DOHH2 (cell line): ENCODE results near the gene FBXW5.

Source experiments
- H3F3A ChIP-seq: fragments of 200-600 bp; sonication (generic), shearing (Covaris generic); 2 replicates; pipeline ENCODE4 v1.6.0; 2016; ENCODE audit warnings: antibody characterized with exemption, mild to moderate bottlenecking; ENCODE audit not compliant: control insufficient read depth, insufficient read depth
- H3K27ac ChIP-seq: fragments of 200-600 bp; sonication (generic); 2 replicates; pipeline ENCODE4 v1.5.1; 2014; ENCODE audit warnings: low read depth, mild to moderate bottlenecking, low read length, moderate library complexity
- H3K27me3 ChIP-seq: fragments of 200-600 bp; sonication (generic); 2 replicates; pipeline ENCODE4 v1.6.1; 2014; ENCODE audit warnings: mild to moderate bottlenecking, low read length, mixed read lengths; ENCODE audit not compliant: control insufficient read depth
- H3K36me3 ChIP-seq: fragments of 200-600 bp; sonication (generic); 2 replicates; pipeline ENCODE4 v1.6.1; 2014; ENCODE audit warnings: mild to moderate bottlenecking, low read length, moderate library complexity, mixed read lengths; ENCODE audit not compliant: control insufficient read depth
- H3K4me1 ChIP-seq: fragments of 200-600 bp; sonication (generic); 2 replicates; pipeline ENCODE4 v1.6.1; 2014; ENCODE audit warnings: mild to moderate bottlenecking, low read length, mixed read lengths; ENCODE audit not compliant: control insufficient read depth
- H3K4me2 ChIP-seq: fragments of 200-600 bp; sonication (generic); 2 replicates; pipeline ENCODE4 v1.6.0; 2014; ENCODE audit warnings: mild to moderate bottlenecking, low read length, moderate library complexity
- H3K4me3 ChIP-seq: fragments of 200-600 bp; sonication (generic); 2 replicates; pipeline ENCODE4 v1.5.1; 2014; ENCODE audit warnings: mild to moderate bottlenecking, low read length, mixed read lengths
- H3K79me2 ChIP-seq: fragments of 200-600 bp; sonication (generic); 2 replicates; pipeline ENCODE4 v1.6.1; 2014; ENCODE audit warnings: mild to moderate bottlenecking, low read length, mixed read lengths; ENCODE audit not compliant: control insufficient read depth
- H3K9me2 ChIP-seq: fragments of 200-600 bp; sonication (generic); replicated peaks from 2 replicates; pipeline ENCODE4 v1.6.1; 2014; ENCODE audit warnings: mild to moderate bottlenecking, low read length, mixed read lengths; ENCODE audit not compliant: control insufficient read depth
- H3K9me3 ChIP-seq: fragments of 200-600 bp; sonication (generic); 2 replicates; pipeline ENCODE4 v1.6.1; 2014; ENCODE audit warnings: antibody characterized with exemption, low read length, mixed read lengths; ENCODE audit not compliant: control insufficient read depth, insufficient read depth
- H4K20me1 ChIP-seq: fragments of 200-600 bp; sonication (generic); 2 replicates; pipeline ENCODE4 v1.6.0; 2014; ENCODE audit warnings: low read depth, mild to moderate bottlenecking, antibody characterized with exemption, low read length, moderate library complexity; ENCODE audit not compliant: control insufficient read depth, insufficient read depth
- EZH2phosphoT487 ChIP-seq: fragments of 200-600 bp; sonication (generic); IDR thresholded peaks from 2 replicates; pipeline ENCODE4 v1.6.1; 2017; ENCODE audit warnings: borderline replicate concordance, mild to moderate bottlenecking, antibody characterized with exemption, low read length, moderate library complexity, mixed read lengths
- TF ChIP-seq, protein P1 (sequence below): fragments of 200-600 bp; sonication (generic); IDR thresholded peaks from one replicate; pipeline ENCODE4 v1.5.1; 2014; ENCODE audit warnings: antibody characterized with exemption, mild to moderate bottlenecking, low read depth, low read length; ENCODE audit not compliant: poor library complexity, severe bottlenecking

The FBXW5 gene

DNA sequence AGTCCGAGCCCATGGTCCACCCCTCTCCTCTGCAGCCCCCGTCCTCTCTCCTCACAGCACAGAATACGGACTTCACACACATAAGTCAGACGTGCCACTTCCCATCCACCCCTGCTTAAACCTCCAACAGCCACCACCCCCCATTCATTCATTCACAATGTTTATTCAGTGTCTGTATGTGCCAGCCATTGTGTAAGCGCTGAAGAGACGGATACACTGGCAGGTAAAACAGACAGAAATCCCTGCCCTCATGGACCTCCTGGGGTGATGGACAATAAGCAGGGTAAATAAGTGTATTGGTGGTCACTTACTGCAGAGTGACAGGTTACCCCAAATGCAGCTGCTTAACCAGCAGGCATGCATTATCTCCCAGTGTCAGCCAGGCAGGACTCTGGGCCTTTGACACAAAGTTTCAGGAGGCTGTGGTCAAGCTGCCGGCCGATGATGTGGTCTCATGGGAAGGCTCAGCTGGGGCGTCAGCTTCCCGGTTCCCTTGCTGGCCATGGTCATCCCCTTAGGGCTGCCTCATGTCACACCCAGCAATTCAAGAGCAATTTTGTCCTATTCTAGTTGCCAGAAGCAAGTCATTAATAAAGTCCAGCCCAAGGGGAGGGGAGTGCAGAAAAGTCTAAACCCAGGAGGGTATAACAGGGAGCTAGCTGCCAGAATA is 45.8 kb upstream of the FBXW5 start:
- TF ChIP-seq EZH2phosphoT487 = no peak
- TF ChIP-seq, protein P1, sequence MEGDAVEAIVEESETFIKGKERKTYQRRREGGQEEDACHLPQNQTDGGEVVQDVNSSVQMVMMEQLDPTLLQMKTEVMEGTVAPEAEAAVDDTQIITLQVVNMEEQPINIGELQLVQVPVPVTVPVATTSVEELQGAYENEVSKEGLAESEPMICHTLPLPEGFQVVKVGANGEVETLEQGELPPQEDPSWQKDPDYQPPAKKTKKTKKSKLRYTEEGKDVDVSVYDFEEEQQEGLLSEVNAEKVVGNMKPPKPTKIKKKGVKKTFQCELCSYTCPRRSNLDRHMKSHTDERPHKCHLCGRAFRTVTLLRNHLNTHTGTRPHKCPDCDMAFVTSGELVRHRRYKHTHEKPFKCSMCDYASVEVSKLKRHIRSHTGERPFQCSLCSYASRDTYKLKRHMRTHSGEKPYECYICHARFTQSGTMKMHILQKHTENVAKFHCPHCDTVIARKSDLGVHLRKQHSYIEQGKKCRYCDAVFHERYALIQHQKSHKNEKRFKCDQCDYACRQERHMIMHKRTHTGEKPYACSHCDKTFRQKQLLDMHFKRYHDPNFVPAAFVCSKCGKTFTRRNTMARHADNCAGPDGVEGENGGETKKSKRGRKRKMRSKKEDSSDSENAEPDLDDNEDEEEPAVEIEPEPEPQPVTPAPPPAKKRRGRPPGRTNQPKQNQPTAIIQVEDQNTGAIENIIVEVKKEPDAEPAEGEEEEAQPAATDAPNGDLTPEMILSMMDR = no peak
- Histone ChIP-seq H3K27me3 (peaks cover 28% of the 10 kb centered on the region), H3K79me2 (peaks cover 10% of the 10 kb centered on the region), H3K4me3 (no peak overlapping the region), H3K27ac (no peak overlapping the region), H3K36me3 (peaks cover 8% of the 10 kb centered on the region), H3K4me1 (peaks cover 11% of the 10 kb centered on the region), H3K9me3 (no peaks in the 10 kb centered on the region), H3K9me2 (no peaks in the 10 kb centered on the region), H3K4me2 (no peak overlapping the region), H3F3A (no peaks in the 10 kb centered on the region), H4K20me1 (peaks cover 7% of the 10 kb centered on the region; the same call in 1 of the 2 replicates)

DNA sequence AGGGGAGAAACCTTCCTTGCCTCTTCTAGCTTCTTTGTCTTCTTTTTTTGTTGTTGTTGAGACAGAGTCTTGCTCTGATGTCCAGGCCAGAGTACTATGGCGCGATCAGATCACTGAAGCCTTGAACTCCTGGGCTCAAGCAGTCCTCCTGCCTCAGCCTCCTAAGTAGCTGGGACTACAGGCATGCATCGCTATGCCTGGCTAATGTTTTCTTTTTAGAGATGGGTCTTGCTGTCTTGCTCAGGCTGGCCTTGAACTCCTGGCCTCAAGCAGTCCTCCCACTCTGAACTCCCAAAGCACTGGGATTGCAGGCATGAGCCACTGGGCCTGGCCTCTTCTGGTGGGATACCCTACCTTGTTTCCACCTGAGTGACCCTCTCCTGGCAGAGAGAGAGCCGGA is 44.3 kb upstream of the FBXW5 start:
- H3K79me2 ChIP-seq = peaks cover 10% of the 10 kb centered on the region
- no peak overlapping the region for H3K27ac ChIP-seq
- H3K4me3 ChIP-seq = no peak overlapping the region
- no peaks in the 10 kb centered on the region for H3K9me3 ChIP-seq
- peaks cover 7% of the 10 kb centered on the region; the same call in 1 of the 2 replicates for H4K20me1 ChIP-seq
- no peaks in the 10 kb centered on the region for H3K9me2 ChIP-seq
- H3F3A ChIP-seq = no peaks in the 10 kb centered on the region
- H3K27me3 ChIP-seq = peaks cover 35% of the 10 kb centered on the region
- no peak overlapping the region for H3K4me2 ChIP-seq
- peaks cover 11% of the 10 kb centered on the region for H3K4me1 ChIP-seq
- TF ChIP-seq EZH2phosphoT487 = no peak
- TF ChIP-seq, protein P1 = no peak
- peaks cover 6% of the 10 kb centered on the region for H3K36me3 ChIP-seq

DNA sequence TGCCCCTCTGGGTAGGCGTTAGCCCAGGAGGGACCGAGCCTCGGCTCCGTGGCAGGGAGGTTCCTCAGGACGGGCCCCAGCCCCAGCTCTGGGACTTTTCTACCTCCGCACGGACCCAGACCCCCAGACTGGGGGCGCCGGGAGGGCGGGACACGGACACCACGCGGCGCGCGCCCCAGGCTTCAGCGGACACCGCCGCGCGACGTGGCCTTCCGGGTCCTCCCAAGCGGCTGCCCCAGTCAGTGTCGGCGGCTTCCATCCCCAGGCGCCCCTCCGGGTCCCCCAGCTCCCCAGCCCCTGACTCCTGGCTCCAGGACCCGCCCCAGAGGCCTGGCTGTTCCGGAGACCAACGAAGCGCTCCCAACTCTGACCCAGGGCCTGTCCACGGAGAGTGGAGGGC is 41.3 kb upstream of the FBXW5 start:
- H3K36me3 ChIP-seq = no peaks in the 10 kb centered on the region
- no peaks in the 10 kb centered on the region for H3K9me3 ChIP-seq
- H4K20me1 ChIP-seq = no peaks in the 10 kb centered on the region
- no peak overlapping the region for H3K4me2 ChIP-seq
- no peaks in the 10 kb centered on the region for H3K9me2 ChIP-seq
- no peaks in the 10 kb centered on the region for H3K4me1 ChIP-seq
- no peak overlapping the region for H3K4me3 ChIP-seq
- TF ChIP-seq, protein P1 = no peak
- no peak for TF ChIP-seq EZH2phosphoT487
- peaks cover 40% of the 10 kb centered on the region for H3K27me3 ChIP-seq
- no peak overlapping the region for H3K27ac ChIP-seq
- no peaks in the 10 kb centered on the region for H3F3A ChIP-seq
- no peaks in the 10 kb centered on the region for H3K79me2 ChIP-seq
